GM10248 (cell line): ENCODE data around the gene NT5M.

Source experiments
- CTCF ChIA-PET: fragments of 300-600 bp; sonication (Branson Sonifier 250); formaldehyde crosslinking; extraction: SDS; loops from one replicate; lab custom pipeline; 2021; ENCODE audit warnings: antibody characterized with exemption; lab: Yijun Ruan, JAX
- POLR2A ChIA-PET: fragments of 350-650 bp; sonication (Branson Sonifier 250); formaldehyde crosslinking; extraction: SDS; loops from one replicate; lab custom pipeline; 2020; ENCODE audit warnings: antibody characterized with exemption; lab: Yijun Ruan, JAX
- DNase-seq: peaks from one replicate; pipeline ENCODE4 v3.0.0; 2012; ENCODE audit errors: extremely low spot score
- TF ChIP-seq, protein P1 (sequence below): IDR thresholded peaks from 2 replicates; pipeline ENCODE4 v1.5.1; 2012; ENCODE audit warnings: mild to moderate bottlenecking, low read depth; ENCODE audit errors: extremely low read depth, missing control alignments, control extremely low read depth

The NT5M gene

GRCh38 chr17:17348872-17349723, 45.9 kb downstream of the NT5M start:
- ChIA-PET CTCF (interaction anchor here (1.7 to 13.5 kb wide), 2 partner anchors 219 to 290 kb away, joined by 4 to 168 read pairs; no protein-coding TSS in a partner anchor), POLR2A (no interaction called here)
- TF ChIP-seq, protein P1, sequence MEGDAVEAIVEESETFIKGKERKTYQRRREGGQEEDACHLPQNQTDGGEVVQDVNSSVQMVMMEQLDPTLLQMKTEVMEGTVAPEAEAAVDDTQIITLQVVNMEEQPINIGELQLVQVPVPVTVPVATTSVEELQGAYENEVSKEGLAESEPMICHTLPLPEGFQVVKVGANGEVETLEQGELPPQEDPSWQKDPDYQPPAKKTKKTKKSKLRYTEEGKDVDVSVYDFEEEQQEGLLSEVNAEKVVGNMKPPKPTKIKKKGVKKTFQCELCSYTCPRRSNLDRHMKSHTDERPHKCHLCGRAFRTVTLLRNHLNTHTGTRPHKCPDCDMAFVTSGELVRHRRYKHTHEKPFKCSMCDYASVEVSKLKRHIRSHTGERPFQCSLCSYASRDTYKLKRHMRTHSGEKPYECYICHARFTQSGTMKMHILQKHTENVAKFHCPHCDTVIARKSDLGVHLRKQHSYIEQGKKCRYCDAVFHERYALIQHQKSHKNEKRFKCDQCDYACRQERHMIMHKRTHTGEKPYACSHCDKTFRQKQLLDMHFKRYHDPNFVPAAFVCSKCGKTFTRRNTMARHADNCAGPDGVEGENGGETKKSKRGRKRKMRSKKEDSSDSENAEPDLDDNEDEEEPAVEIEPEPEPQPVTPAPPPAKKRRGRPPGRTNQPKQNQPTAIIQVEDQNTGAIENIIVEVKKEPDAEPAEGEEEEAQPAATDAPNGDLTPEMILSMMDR: no peak
- no peak for DNase-seq

DNA sequence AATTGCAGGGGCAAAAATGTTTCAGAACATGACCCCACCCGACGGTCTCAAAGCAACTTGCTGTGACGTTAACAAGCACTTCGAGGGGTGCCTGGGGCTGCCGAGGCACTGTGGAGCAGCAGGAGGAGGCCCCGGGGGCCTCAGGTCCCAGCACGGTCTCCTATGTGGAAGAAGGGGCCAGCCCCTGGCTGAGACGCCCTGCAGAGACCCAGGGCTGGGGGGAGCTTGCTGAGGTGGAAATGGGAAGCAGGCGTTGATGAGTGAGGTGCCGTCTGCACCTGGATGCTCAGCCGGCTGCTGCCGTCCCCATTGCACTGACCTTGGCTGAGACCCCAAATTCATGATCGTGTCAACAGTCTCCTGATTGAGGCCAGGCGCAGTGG, 46.5 kb downstream of the NT5M start:
- TF ChIP-seq, protein P1: no peak
- POLR2A ChIA-PET: no interaction called here
- no peak for DNase-seq
- CTCF ChIA-PET: interaction anchor here (1.2 to 13.5 kb wide), 2 partner anchors 148 to 290 kb away, joined by 3 to 168 read pairs; no protein-coding TSS in a partner anchor

GRCh38 chr17:17350491-17351355, 47.5 kb downstream of the NT5M start:
- no peak for DNase-seq
- TF ChIP-seq, protein P1: no peak
- ChIA-PET POLR2A (no interaction called here), CTCF (interaction anchor here (0.8 to 13.5 kb wide), 3 partner anchors 8 to 289 kb away, joined by 3 to 168 read pairs (median 3); no protein-coding TSS in a partner anchor)

DNA sequence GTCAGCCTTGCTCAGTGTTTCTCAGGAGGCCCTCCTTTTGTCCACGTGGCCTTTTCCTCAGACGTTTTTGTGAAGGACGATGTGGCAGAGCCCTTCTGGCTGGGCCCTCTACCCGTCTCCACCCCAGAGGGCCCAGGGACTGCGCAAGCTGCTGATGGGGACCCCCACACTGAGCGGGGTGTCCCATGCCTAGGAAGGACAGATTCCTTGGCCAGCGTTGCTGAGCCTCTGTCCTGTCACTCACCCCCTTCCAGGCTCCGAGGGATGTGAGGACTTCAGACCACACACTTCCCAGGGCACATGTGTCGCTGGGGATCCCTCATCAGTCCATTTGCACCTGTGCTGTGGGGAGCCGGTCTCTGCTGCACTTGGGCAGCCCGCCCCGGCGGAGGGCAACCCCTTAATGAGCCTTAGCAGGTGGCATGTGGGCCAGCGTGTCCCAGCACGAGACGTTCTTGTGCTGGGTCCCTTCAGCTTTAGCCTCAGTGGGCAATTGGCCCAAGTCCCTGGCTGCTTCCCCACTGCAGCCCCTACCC, 48.3 kb downstream of the NT5M start:
- DNase-seq: no peak
- ChIA-PET CTCF (interaction anchor here (13.5 kb wide), 1 partner anchor 288 kb away, joined by 168 read pairs; no protein-coding TSS in a partner anchor), POLR2A (no interaction called here)
- TF ChIP-seq, protein P1: no peak

- CTCF ChIA-PET: interaction anchor here (0.9 to 13.5 kb wide), 3 partner anchors 39 to 287 kb away, joined by 4 to 168 read pairs (median 26); partner anchors contain the start of gene RASD1
- DNase-seq: no peak
- POLR2A ChIA-PET: no interaction called here
- TF ChIP-seq, protein P1: no peak
Measured at GRCh38 chr17:17351901-17352781, 49.0 kb downstream of the NT5M start.
